GM12864 (cell line): ENCODE results near the gene GRHL3.

Source experiments
- DNase-seq: peaks from one replicate; pipeline ENCODE4 v3.0.0-alpha.2; 2011; ENCODE audit warnings: low read depth
- H3K4me3 ChIP-seq: 2 replicates; pipeline ENCODE4 v1.5.1; 2011; ENCODE audit warnings: mild to moderate bottlenecking, low read depth, low read length, control low read depth
- TF ChIP-seq, protein P1 (sequence below): IDR thresholded peaks from 2 replicates; pipeline ENCODE4 v1.5.1; 2011; ENCODE audit warnings: low read depth, mild to moderate bottlenecking, moderate library complexity, low read length, control low read depth, inconsistent platforms; ENCODE audit errors: missing control alignments

GRHL3 gene

DNA sequence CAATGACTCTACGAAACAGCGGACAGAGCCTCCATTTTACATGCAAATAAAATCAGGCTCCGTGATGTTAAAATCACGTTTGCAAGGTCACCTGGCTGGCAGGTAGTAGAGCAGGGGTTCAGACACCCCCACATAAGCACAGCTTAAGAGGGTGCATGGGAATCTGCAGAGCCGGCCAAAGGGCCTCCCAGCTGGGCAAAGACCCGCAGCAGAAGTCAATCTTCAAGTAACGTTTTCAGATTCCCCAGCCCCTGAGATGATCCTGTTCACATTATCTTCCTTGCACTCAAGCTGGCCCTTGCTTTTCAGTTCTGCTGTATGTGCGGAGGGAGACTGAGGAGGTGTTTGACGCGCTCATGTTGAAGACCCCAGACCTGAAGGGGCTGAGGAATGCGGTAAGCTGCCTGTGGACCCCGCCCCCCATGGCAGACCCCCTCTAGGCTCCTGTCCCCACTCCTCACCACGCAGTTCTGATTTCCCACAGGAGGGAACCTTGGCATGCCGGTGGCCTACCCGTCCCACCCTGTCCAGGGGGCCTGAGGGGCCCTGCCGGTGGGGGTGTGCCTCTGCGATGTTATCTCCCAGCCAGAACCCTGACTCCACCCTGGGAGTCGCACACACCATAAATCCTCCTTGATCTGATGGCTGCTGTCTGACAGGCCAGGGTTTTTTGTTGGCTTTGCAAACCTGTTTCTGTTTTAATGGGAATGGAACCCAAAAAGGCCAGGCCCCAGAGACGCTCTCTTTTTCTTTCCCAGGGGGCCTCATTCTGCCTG lies 28.2 kb downstream of the GRHL3 start:
- no peak overlapping the region for H3K4me3 ChIP-seq
- TF ChIP-seq, protein P1, sequence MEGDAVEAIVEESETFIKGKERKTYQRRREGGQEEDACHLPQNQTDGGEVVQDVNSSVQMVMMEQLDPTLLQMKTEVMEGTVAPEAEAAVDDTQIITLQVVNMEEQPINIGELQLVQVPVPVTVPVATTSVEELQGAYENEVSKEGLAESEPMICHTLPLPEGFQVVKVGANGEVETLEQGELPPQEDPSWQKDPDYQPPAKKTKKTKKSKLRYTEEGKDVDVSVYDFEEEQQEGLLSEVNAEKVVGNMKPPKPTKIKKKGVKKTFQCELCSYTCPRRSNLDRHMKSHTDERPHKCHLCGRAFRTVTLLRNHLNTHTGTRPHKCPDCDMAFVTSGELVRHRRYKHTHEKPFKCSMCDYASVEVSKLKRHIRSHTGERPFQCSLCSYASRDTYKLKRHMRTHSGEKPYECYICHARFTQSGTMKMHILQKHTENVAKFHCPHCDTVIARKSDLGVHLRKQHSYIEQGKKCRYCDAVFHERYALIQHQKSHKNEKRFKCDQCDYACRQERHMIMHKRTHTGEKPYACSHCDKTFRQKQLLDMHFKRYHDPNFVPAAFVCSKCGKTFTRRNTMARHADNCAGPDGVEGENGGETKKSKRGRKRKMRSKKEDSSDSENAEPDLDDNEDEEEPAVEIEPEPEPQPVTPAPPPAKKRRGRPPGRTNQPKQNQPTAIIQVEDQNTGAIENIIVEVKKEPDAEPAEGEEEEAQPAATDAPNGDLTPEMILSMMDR: no peak

DNA sequence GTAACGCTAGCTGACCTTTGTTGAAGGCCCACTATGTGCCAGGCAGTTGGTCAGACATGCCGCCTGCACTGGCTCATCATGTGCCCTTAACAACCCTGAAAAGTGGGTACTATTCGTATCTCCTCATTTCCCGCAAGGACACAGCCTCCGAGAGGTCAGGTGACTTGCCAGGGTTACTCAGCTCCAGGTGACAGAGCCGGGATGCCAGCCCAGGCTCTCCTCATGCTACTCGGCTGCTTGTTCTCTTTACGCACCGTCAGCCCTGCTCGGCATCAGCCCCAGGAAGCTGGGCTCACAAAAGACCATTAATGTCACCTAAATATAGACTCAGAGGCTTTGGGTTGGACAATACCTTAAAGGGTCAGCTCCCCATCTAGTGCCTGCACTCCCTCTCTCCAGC lies 29.0 kb downstream of the GRHL3 start:
- H3K4me3 ChIP-seq: no peak overlapping the region
- TF ChIP-seq, protein P1: no peak
- DNase-seq: no peak

More for the DNA sequence above, 28.2 kb downstream of the GRHL3 start:
- no peak for DNase-seq

DNA sequence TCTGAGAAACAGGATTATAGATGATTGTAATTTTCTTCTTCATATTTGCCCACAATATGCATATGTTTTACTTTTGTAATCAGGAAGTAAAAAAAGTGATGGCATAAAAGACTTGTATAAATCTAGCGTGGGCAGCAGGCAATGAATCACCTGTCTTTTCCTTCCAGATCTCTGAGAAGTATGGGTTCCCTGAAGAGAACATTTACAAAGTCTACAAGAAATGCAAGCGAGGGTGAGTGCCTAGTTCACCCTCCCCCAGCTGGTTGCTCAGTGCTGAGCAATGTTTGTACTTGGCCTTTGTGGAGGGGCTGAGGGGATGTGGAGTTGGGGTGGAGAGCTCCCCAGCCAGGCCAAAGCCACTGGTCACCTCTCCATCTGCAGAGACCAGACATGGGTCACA lies 30.7 kb downstream of the GRHL3 start:
- DNase-seq: no peak
- TF ChIP-seq, protein P1: no peak
- no peak overlapping the region for H3K4me3 ChIP-seq

DNA sequence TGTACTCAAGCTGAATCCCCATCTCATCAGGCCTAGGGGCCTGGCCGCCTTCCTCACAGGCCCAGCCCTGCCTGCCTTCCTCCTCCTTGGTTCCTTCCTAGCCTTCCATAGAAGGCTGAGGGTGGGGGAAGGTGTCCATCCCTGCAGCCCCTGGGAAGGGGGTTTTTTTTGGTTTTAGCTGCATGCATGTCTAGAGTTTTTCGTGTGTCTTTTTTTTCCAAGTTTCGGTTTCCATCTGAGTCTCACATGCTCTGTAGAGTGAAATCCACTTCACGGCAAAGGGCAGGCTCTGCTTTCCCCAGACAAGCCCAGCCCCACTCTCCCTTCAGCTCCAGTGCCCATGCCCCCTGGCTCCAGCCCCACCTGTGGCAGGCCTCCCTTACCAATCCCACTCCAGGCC lies 32.1 kb downstream of the GRHL3 start:
- no peak for DNase-seq
- TF ChIP-seq, protein P1: no peak
- H3K4me3 ChIP-seq: no peak overlapping the region

DNA sequence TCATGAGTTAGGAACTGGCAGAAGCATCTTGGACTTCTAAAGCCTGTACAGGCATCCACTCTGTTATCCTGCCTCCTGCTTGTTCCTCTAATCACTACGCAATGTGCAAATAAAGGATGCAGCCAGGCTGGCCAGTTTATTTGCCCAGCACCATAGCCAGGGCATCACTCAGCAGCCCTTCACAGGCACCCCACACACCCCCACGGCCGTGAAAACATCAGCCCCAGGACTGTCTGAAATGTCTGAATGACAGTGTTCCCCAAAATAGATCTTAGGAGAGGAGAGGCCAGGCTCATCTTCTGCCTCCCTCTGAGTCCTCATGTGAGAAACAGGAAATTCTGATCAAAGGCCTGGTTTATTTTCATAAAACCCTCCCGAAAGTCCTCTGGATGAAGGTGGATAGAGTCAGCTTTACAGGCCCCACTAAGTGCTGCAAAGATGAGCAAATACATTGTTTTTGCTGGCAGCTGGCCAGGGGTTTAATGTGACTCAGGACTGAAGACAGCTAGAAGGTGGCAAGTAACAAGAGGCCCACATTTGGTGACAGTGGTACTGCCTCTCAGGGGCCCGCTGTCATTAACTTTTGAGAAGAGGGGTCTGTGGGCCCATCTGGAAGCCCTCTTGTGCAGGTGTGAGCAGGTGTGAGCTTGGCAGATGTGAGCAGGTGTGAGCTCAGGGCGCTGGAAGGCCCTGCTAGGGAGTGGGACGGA lies 32.9 kb downstream of the GRHL3 start:
- DNase-seq: no peak
- TF ChIP-seq, protein P1: no peak
- H3K4me3 ChIP-seq: no peak overlapping the region

DNA sequence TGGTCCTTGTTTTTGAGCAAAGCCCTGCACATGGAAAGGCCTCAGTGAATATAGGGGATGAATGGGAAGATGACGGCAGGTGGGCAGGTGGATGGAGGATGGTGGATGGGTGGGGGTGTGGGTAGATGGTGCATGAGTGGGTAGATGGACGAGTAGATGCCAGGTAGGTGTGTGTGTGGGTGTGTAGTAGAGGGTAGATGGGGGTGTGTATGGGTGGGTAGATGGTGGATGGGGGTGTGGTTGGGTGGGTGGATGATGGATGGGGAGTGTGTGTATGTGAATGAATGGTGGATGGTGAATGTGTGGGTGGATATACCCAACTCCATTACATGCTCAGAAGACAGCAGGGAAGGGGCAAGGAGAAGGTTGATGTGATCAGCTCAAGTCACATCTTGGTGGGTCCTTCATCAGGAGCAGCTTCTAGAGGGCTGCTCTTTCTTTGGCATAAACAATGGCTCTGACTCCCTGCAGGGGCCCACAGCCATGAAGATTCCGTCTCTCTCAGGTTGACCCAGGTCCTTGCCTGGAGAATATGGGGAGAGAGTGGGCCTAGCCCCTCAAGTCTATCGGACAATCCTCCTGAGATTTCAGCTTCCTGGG lies 34.2 kb downstream of the GRHL3 start:
- no peak for DNase-seq
- TF ChIP-seq, protein P1: no peak
- H3K4me3 ChIP-seq: no peak overlapping the region

DNA sequence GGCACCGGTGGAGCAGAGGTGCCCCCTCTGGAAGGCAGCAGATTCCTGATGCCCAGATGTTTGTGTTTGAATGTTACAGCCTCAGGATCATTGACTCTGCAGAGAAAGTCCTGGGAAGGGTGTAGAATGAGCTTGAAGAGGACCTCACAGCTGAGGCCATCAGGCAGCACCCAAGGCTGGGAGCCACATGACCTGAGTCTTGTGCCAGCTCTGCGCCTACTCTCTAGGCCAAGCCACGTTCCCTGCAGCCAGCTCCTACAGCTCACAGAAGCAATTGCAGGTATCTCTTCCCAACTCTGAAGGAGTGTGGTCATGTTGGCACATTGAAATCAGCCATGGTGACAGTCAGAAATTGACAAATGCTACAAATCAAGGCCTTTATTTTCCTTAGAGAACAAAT lies 36.3 kb downstream of the GRHL3 start:
- TF ChIP-seq, protein P1: no peak

More for the DNA sequence above, 36.3 kb downstream of the GRHL3 start:
- DNase-seq: no peak
- H3K4me3 ChIP-seq: no peak overlapping the region
